GM12865 (cell line): ENCODE measurements around the gene ERI3.

Experiments used
- DNase-seq: peaks from one replicate; pipeline ENCODE4 v3.0.0; 2010; ENCODE audit warnings: low read depth
- H3K4me3 ChIP-seq: 2 replicates; pipeline ENCODE4 v1.5.1; 2011; ENCODE audit warnings: mild to moderate bottlenecking, low read depth, low read length, control low read depth
- CTCF ChIP-seq: IDR thresholded peaks from 2 replicates; pipeline ENCODE4 v1.5.1; 2011; ENCODE audit warnings: low read length, control low read depth, low read depth, inconsistent platforms; ENCODE audit not compliant: insufficient read depth; ENCODE audit errors: missing control alignments

The ERI3 gene

DNA sequence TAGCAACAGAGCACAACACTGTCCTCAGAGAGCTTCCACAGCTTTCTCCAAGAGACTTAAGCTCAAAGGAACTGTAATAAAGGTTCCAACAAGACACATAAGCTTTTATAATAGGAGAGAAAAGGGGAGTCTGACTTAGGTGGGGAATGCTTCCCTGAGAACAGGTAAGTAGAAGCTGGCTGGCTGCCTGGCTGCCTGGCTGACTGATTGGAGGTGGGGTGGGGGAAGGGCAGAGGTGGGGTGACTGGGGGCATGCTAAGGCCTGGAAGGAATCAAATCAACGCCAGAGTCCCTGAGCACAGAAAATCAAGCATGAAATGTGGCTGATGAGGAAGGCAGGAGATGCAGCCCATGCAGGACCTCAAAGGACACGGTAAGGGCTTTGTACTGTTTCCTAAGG lies 96.0 kb downstream of the ERI3 start:
- H3K4me3 ChIP-seq, result no peak overlapping the region
- no peak for DNase-seq
- TF ChIP-seq CTCF, result no peak

DNA sequence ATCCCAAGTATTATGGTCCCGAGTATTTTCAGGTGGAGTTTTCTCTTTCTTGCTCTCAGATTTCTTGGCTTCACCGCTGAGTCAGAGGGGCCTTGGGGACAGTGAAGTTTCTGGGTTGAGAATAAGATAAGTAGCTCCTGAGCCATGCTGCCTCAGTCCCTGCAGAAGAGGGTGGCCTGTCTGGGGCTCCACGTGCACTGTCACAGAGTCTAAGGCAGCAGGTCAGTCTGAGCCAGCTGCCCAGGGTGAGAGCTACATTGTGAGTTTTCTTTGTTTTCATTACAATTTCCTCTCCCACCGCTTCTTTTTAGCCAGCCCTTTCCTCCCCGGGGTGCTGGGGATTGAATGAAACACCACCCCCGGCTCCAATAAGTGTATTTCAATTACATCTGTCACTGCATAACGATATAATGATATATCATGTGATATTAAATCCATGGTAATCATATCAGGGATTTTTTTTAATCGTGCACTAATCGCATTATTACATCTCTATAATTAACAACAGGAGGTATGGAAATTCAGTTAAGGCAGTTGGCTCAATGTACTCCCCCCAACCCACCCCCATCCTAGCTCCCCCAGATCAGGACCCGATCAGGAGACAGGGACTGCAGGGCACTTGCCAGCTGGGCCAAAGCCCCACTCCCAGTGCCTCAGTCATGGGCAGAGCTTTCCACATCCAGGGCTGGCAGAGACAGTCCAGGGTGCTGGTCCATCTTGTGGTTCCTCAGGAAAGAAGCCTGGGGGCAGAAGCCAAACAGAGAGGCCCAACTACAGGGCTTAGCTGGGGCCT lies 98.1 kb downstream of the ERI3 start:
- H3K4me3 ChIP-seq, result no peak overlapping the region
- no peak for TF ChIP-seq CTCF
- DNase-seq, result no peak

- no peak for DNase-seq
- H3K4me3 ChIP-seq, result no peak overlapping the region
- TF ChIP-seq CTCF, result no peak
These were observed 100.6 kb downstream of the ERI3 start for GRCh38 chr1:44254392-44254910.

DNA sequence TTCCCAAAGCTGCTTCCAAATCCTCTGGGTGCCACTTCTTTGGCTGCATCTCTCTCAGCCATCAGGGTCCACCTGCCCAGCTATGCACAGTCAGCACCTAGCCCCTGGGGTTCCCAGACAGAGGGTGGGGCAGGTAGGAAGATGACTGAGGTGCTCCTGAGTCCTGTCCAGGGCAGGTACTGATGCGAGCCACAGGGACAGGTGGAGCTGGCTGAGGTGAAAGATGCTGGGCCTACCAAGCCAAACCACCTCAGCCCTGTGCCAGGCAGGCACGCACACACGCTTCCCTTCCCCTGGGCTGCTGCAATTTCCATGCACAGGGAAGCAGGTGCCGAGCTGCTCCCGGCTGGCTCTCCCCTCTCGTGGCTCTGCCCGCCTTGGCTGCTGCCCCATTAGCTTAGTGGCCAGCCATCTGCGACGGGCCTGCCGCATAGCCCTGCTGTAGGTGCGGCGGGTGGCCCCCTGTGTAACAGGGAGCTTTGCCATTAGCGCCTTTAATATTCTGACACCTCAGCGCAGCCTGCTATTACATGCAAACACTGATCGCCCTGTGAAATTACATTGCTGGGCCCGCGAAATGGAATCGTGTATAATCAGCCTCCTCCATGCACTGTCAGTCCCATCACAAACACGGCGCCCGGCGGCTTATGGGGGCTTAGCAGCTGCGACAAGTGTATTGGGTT lies 102.9 kb downstream of the ERI3 start:
- H3K4me3 ChIP-seq, result no peak overlapping the region
- no peak for TF ChIP-seq CTCF
- no peak for DNase-seq

DNA sequence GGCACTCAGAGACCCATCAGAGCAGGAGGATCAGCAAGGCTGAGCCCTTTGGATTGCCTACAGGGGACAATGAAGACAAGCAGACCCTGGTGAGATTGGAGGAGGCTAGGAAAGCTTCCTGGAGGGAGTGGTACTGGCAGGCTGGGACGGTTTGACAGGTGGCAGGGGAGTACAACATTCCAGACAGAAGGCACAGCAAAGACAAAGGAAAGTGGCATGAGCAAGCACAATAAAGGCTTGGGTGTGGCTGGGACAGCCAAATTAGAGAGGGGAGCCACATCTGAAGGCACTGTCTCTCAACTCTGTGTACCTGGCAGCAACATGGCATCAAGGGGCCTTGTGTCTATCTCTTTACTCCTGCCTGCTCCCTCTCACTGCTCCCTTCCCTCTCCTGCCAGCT lies 103.6 kb downstream of the ERI3 start:
- no peak for DNase-seq
- TF ChIP-seq CTCF, result no peak
- no peak overlapping the region for H3K4me3 ChIP-seq

- no peak for DNase-seq
- no peak for TF ChIP-seq CTCF
- H3K4me3 ChIP-seq, result no peak overlapping the region
These were observed 104.8 kb downstream of the ERI3 start for GRCh38 chr1:44250068-44250781.
